H1 (cell line): Measurements from ENCODE around the gene RALGAPA2. TPM values are rescaled to one million over a fixed set of nuclear protein-coding genes. Genes with fewer than 3 reads are reported as not detected.

ENCODE experiments used
- CTCF ChIA-PET: fragments of 300-600 bp; sonication (Branson Sonifier 250); formaldehyde crosslinking; loops from one replicate; lab custom pipeline; 2021; ENCODE audit not compliant: partially characterized antibody; lab: Charles Lee
- POLR2A ChIA-PET: fragments of 300-600 bp; sonication (Branson Sonifier 250); formaldehyde crosslinking; loops from one replicate; lab custom pipeline; 2021; ENCODE audit warnings: inconsistent platforms; ENCODE audit not compliant: partially characterized antibody; lab: Charles Lee
- DNase-seq, 2 experiments: peaks; one replicate each; pipeline versions ENCODE4 v3.0.0 to v3.0.0-alpha.2; 2010 to 2022; ENCODE audit warnings: low spot score in 2 of 2, low read depth in 1 of 2, mixed read lengths in 1 of 2
- FAIRE-seq: peaks from 2 replicates; lab custom pipeline; 2011; peaks lifted over from hg19 to GRCh38; lab: Jason Lieb, UNC
- H2AFZ ChIP-seq: 2 replicates; pipeline ENCODE4 v1.8.1; 2012; ENCODE audit warnings: low read length, inconsistent platforms
- H2AK5ac ChIP-seq: 2 replicates; pipeline ENCODE4 v1.6.1; 2013; ENCODE audit warnings: low read depth, low read length
- H2BK120ac ChIP-seq: replicated peaks from 2 replicates; pipeline ENCODE3; 2013; ENCODE audit warnings: low read depth, low read length, inconsistent platforms
- H2BK12ac ChIP-seq: 2 replicates; pipeline ENCODE4 v1.6.1; 2013; ENCODE audit warnings: low read depth, low read length
- H2BK15ac ChIP-seq: 2 replicates; pipeline ENCODE4 v1.6.1; 2013; ENCODE audit warnings: low read length
- H2BK20ac ChIP-seq: 2 replicates; pipeline ENCODE4 v1.6.1; 2013; ENCODE audit warnings: low read length
- H2BK5ac ChIP-seq: 2 replicates; pipeline ENCODE4 v1.6.1; 2013; ENCODE audit warnings: low read depth, low read length
- H3K14ac ChIP-seq: 2 replicates; pipeline ENCODE4 v1.6.1; 2013; ENCODE audit warnings: inconsistent platforms; ENCODE audit not compliant: insufficient read length
- H3K18ac ChIP-seq: 2 replicates; pipeline ENCODE4 v1.6.1; 2013; ENCODE audit warnings: low read length; ENCODE audit errors: extremely low read depth
- H3K23ac ChIP-seq: 2 replicates; pipeline ENCODE4 v1.6.1; 2013; ENCODE audit warnings: inconsistent platforms; ENCODE audit not compliant: insufficient read length
- H3K23me2 ChIP-seq: 2 replicates; pipeline ENCODE4 v1.6.1; 2013; ENCODE audit warnings: low read depth, low read length
- H3K27ac ChIP-seq: 2 replicates; pipeline ENCODE4 v1.6.1; 2011; ENCODE audit warnings: low read depth, low read length, inconsistent platforms
- H3K27me3 ChIP-seq, 4 experiments: replicated peaks in 1 of 4; 1 replicate in 1 of 4; 2 replicates in 3 of 4; pipeline versions ENCODE4 v1.6.1 to v1.8.1; 2011 to 2013; ENCODE audit warnings: low read length in 3 of 4, mild to moderate bottlenecking in 3 of 4, inconsistent platforms in 2 of 4, mixed read lengths in 2 of 4, moderate library complexity in 1 of 4; ENCODE audit not compliant: control insufficient read depth in 3 of 4, insufficient read depth in 3 of 4; ENCODE audit errors: extremely low read depth in 1 of 4
- H3K36me3 ChIP-seq, 4 experiments: 2 replicates each; pipeline versions ENCODE4 v1.6.1 to v1.8.1; 2011 to 2013; ENCODE audit warnings: mild to moderate bottlenecking in 4 of 4, low read length in 3 of 4, moderate library complexity in 2 of 4, control low read depth in 1 of 4, inconsistent platforms in 1 of 4; ENCODE audit not compliant: insufficient read depth in 4 of 4, control insufficient read depth in 2 of 4
- H3K4ac ChIP-seq: replicated peaks from 2 replicates; pipeline ENCODE3; 2013; ENCODE audit warnings: low read length, low read depth, mixed read lengths, inconsistent platforms; ENCODE audit not compliant: insufficient read length
- H3K4me1 ChIP-seq, 4 experiments: replicated peaks in 1 of 4; 1 replicate in 1 of 4; 2 replicates in 3 of 4; pipeline versions ENCODE4 v1.6.1 to v1.8.1; 2011 to 2013; ENCODE audit warnings: low read length in 3 of 4, inconsistent platforms in 2 of 4, mixed read lengths in 1 of 4; ENCODE audit not compliant: insufficient read depth in 4 of 4, control insufficient read depth in 3 of 4
- H3K4me2 ChIP-seq, 2 experiments: 2 replicates each; pipeline versions ENCODE4 v1.6.1 to v1.8.1; 2011 to 2013; ENCODE audit warnings: low read depth in 2 of 2, low read length in 2 of 2, control low read depth in 1 of 2, inconsistent platforms in 1 of 2, mild to moderate bottlenecking in 1 of 2; ENCODE audit not compliant: insufficient read depth in 1 of 2
- H3K4me3 ChIP-seq, 4 experiments: fragments of 200-600, 300-600 bp in 1 of 4; sonication (generic), shearing (Covaris generic), sonication (Bioruptor Twin) in 1 of 4; 2 replicates each; pipeline versions ENCODE4 v1.5.1 to v1.8.1; 2011 to 2016; ENCODE audit warnings: low read length in 4 of 4, low read depth in 3 of 4, control low read depth in 2 of 4, inconsistent platforms in 2 of 4, mild to moderate bottlenecking in 2 of 4, mixed read lengths in 1 of 4, moderate library complexity in 1 of 4; ENCODE audit not compliant: insufficient read depth in 2 of 4; ENCODE audit errors: extremely low read depth in 1 of 4
- H3K56ac ChIP-seq: replicated peaks from 2 replicates; pipeline ENCODE3; 2013; ENCODE audit warnings: low read depth, mild to moderate bottlenecking, mixed read lengths, low read length, inconsistent platforms; ENCODE audit not compliant: insufficient read length
- H3K79me1 ChIP-seq: 2 replicates; pipeline ENCODE4 v1.6.1; 2013; ENCODE audit warnings: low read depth, low read length, control low read depth
- H3K79me2 ChIP-seq, 2 experiments: 2 replicates each; pipeline versions ENCODE4 v1.6.1 to v1.8.1; 2012 to 2013; ENCODE audit warnings: low read length in 2 of 2, mild to moderate bottlenecking in 2 of 2, inconsistent platforms in 1 of 2; ENCODE audit not compliant: insufficient read depth in 2 of 2, control insufficient read depth in 1 of 2
- H3K9ac ChIP-seq, 4 experiments: replicated peaks in 1 of 4; 1 replicate in 1 of 4; 2 replicates in 3 of 4; pipeline versions ENCODE4 v1.6.1 to v1.8.1; 2011 to 2013; ENCODE audit warnings: low read depth in 3 of 4, low read length in 3 of 4, control low read depth in 2 of 4, mild to moderate bottlenecking in 2 of 4, moderate library complexity in 2 of 4, inconsistent platforms in 1 of 4; ENCODE audit errors: extremely low read depth in 1 of 4
- H3K9me3 ChIP-seq, 2 experiments: 2 replicates each; pipeline versions ENCODE4 v1.6.1 to v1.8.1; 2012 to 2013; ENCODE audit warnings: mild to moderate bottlenecking in 2 of 2, moderate library complexity in 2 of 2, control low read depth in 1 of 2, inconsistent platforms in 1 of 2, low read depth in 1 of 2, low read length in 1 of 2, mixed read lengths in 1 of 2; ENCODE audit not compliant: insufficient read depth in 2 of 2
- H4K20me1 ChIP-seq, 2 experiments: replicated peaks in 1 of 2; 2 replicates each; pipeline versions ENCODE3 to v1.8.1; 2011 to 2013; ENCODE audit warnings: inconsistent platforms in 2 of 2, low read length in 2 of 2, mild to moderate bottlenecking in 1 of 2; ENCODE audit not compliant: insufficient read depth in 2 of 2, control insufficient read depth in 1 of 2
- H4K5ac ChIP-seq: 2 replicates; pipeline ENCODE4 v1.6.1; 2013; ENCODE audit warnings: low read length, low read depth, mixed read lengths, inconsistent platforms; ENCODE audit not compliant: insufficient read length
- H4K8ac ChIP-seq: 2 replicates; pipeline ENCODE4 v1.8.0; 2013; ENCODE audit warnings: mild to moderate bottlenecking, moderate library complexity, low read length, inconsistent platforms; ENCODE audit not compliant: insufficient read depth; ENCODE audit errors: extremely low read depth
- H4K91ac ChIP-seq: replicated peaks from 2 replicates; pipeline ENCODE3; 2013; ENCODE audit warnings: low read length, mixed read lengths, inconsistent platforms; ENCODE audit not compliant: insufficient read length
- KDM1A ChIP-seq: fragments of 200-600, 300-600 bp; sonication (generic); IDR thresholded peaks from 2 replicates; pipeline ENCODE4 v1.7.1; 2016; ENCODE audit warnings: mild to moderate bottlenecking, low read length, borderline replicate concordance
- SIRT6 ChIP-seq: IDR thresholded peaks from one replicate; pipeline ENCODE4 v1.7.1; 2012; ENCODE audit warnings: low read length, inconsistent platforms
- TAF7 ChIP-seq: optimal IDR thresholded peaks from 2 replicates; pipeline ENCODE3; 2011; ENCODE audit warnings: low read depth, mild to moderate bottlenecking, inconsistent platforms, low read length, moderate library complexity, borderline replicate concordance
- WGBS, 2 experiments: shearing (Covaris generic) in 1 of 2; methylation state at CpG; one replicate each; pipeline versions ENCODE4 v1.1.6 to v1.1.7; 2013 to 2015; ENCODE audit warnings: low lambda C conversion rate in 2 of 2, mixed read lengths in 2 of 2, inconsistent platforms in 1 of 2, low coverage in 1 of 2, missing lambda C conversion rate in 1 of 2; ENCODE audit not compliant: insufficient replicate concordance in 2 of 2, insufficient coverage in 1 of 2, insufficient read length in 1 of 2; ENCODE audit errors: extremely low coverage in 1 of 2, missing lambda C conversion rate in 1 of 2; 5-methylcytosine and 5-hydroxymethylcytosine counted together
- polyA plus RNA-seq, 7 experiments: library from polyadenylated mRNA; depleted of rRNA in 3 of 7; stranded (reverse) in 5 of 7; unstranded in 2 of 7; fragments of >200 nt in 5 of 7; fragments of 200-250 nt in 2 of 7; gene quantifications; 1 replicate in 5 of 7; 2 replicates in 1 of 7; 4 replicates in 1 of 7; pipeline versions ENCODE4 v1.2.1 to v1.2.3, GENCODE V29; 2011 to 2013; ENCODE audit warnings: missing spikeins in 2 of 7, mixed read lengths in 2 of 7
- total RNA-seq: library from RNA; stranded (reverse); fragmentation: NEBNext Ultra II Directional; extraction: Animal tissue kit (Norgen Biotek cat#: 25700); gene quantifications from 2 replicates; pipeline ENCODE4 v1.2.1, GENCODE V29; 2021

Gene RALGAPA2
- total and polyA plus RNA-seq, 2 of the 8 experiments (the other 6 are each of a cell fraction or from before 2014, with no cell fraction given): 5.1 to 25.5 TPM

GRCh38 chr20:20655883-20656282 is 56.6 kb downstream of the RALGAPA2 start:
- H3K27ac ChIP-seq: no peak overlapping the region
- no peak overlapping the region for H2BK5ac ChIP-seq
- no peak overlapping the region for H3K23ac ChIP-seq
- POLR2A ChIA-PET: interaction anchor here (0.6 to 0.9 kb wide), 2 partner anchors 11 to 14 kb away, joined by 3 read pairs; no protein-coding TSS in a partner anchor
- H3K14ac ChIP-seq: no peak overlapping the region
- H3K27me3 ChIP-seq: no peaks in the 10 kb centered on the region
- no peak overlapping the region for H3K4me2 ChIP-seq
- H3K9ac ChIP-seq: no peak overlapping the region
- no peak overlapping the region for H3K56ac ChIP-seq
- no peak overlapping the region for H2AK5ac ChIP-seq
- H3K4me1 ChIP-seq: no peaks in the 10 kb centered on the region; a peak in 1 of 7 replicates
- no peak overlapping the region for H4K5ac ChIP-seq
- H2BK20ac ChIP-seq: no peak overlapping the region
- no peak overlapping the region for H2AFZ ChIP-seq
- 95% methylated on average over 5 of the region's 5 CpGs; no CpG with 5 or more reads in 1 of the 2 experiments for WGBS, 2 experiments
- no peak for TF ChIP-seq TAF7
- TF ChIP-seq KDM1A: no peak
- TF ChIP-seq SIRT6: no peak
- DNase-seq (no peak), FAIRE-seq (no peak)
- no peak overlapping the region for H4K91ac ChIP-seq
- no peak overlapping the region for H2BK12ac ChIP-seq
- H3K9me3 ChIP-seq: no peaks in the 10 kb centered on the region
- H3K4ac ChIP-seq: no peak overlapping the region
- H3K18ac ChIP-seq: no peak overlapping the region
- H3K79me2 ChIP-seq: no peaks in the 10 kb centered on the region
- H3K36me3 ChIP-seq: no peaks in the 10 kb centered on the region
- peaks cover 0 to 2% of the 10 kb centered on the region in 2 experiments for H4K20me1 ChIP-seq
- no peaks in the 10 kb centered on the region for H3K23me2 ChIP-seq
- H4K8ac ChIP-seq: no peak overlapping the region
- no peak overlapping the region for H2BK15ac ChIP-seq
- CTCF ChIA-PET: interaction anchor here (0.7 to 1.6 kb wide), 4 partner anchors 10 to 81 kb away, joined by 3 to 4 read pairs (median 3); no protein-coding TSS in a partner anchor
- peaks cover 2% of the 10 kb centered on the region; the same call in 1 of the 2 replicates for H3K79me1 ChIP-seq
- H3K4me3 ChIP-seq: no peak overlapping the region
- no peak overlapping the region for H2BK120ac ChIP-seq
